Heart left ventricle (tissue), 13 donors: ENCODE data around the gene PPP1R9A.

Experiments used
- POLR2A ChIP-seq, 2 donors: fragments of 450-650 bp; IDR thresholded peaks; one replicate each; pipeline ENCODE4 v1.6.1; 2017; ENCODE audit warnings: antibody characterized with exemption in 2 of 2, mild to moderate bottlenecking in 2 of 2, moderate library complexity in 2 of 2
- TF ChIP-seq, protein P1 (sequence below), 12 donors: fragments of 200-600 bp; sonication (generic) in 4 of 12; IDR thresholded peaks; one replicate each; pipeline versions ENCODE4 v1.5.0 to v1.8.0; 2018 to 2022; ENCODE audit warnings: antibody characterized with exemption in 12 of 12, mild to moderate bottlenecking in 5 of 12
- donor health status: ischemic (EF 13 %, LVEDD 7.1; RV severe dilation, severe dysfunction).
- donor health status: DM: no; HTN: yes; CAD: no.
- donor health status: DM: no; HTN: no; CAD: no.
- donor health status: ischemic (EF 25% LVEDD 6.9; RV normal size, moderate dysfunction).
- donor health status: ischemic (EF 25% LVEDD 5.7; RV mildly dilated, moderate dysfunction).
- donor health status: ischemic (EF 35%, LVEDD 5.7; RV mildly dilated, moderate dysfunction).
- donor health status: nonischemic (EF 11% LVEDD 7.7; RV severe dilation, severe dysfunction).
- donor health status: DM: yes; HTN: yes; CAD: no.
- donor health status: PGD.
- donor health status: ischemic (EF 29% LVEDD 5.4; RV normal size, mild dysfunction).
- donor health status: nonischemic (EF 23%, LVEDD 6.1; RV moderate dilation, normal function).

GRCh38 chr7:95205665-95206225 lies 298.4 kb downstream of the PPP1R9A start:
- no peak for TF ChIP-seq POLR2A (IDR thresholded peaks at IDR 0.05)
- TF ChIP-seq, protein P1, sequence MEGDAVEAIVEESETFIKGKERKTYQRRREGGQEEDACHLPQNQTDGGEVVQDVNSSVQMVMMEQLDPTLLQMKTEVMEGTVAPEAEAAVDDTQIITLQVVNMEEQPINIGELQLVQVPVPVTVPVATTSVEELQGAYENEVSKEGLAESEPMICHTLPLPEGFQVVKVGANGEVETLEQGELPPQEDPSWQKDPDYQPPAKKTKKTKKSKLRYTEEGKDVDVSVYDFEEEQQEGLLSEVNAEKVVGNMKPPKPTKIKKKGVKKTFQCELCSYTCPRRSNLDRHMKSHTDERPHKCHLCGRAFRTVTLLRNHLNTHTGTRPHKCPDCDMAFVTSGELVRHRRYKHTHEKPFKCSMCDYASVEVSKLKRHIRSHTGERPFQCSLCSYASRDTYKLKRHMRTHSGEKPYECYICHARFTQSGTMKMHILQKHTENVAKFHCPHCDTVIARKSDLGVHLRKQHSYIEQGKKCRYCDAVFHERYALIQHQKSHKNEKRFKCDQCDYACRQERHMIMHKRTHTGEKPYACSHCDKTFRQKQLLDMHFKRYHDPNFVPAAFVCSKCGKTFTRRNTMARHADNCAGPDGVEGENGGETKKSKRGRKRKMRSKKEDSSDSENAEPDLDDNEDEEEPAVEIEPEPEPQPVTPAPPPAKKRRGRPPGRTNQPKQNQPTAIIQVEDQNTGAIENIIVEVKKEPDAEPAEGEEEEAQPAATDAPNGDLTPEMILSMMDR (IDR thresholded peaks at IDR 0.05) = no peak
